Karpas-422 (cell line): Measurements from ENCODE around the gene FAM83F. TPM values are rescaled to one million over a fixed set of nuclear protein-coding genes. Genes with fewer than 3 reads are reported as not detected.

ENCODE experiments used
- DNase-seq: peaks from one replicate; pipeline ENCODE4 v3.0.0-alpha.2; 2015
- H2AFZ ChIP-seq: fragments of 200-600 bp; sonication (generic); 2 replicates; pipeline ENCODE4 v1.6.1; 2014; ENCODE audit warnings: antibody characterized with exemption, low read length, mixed read lengths
- H3K27ac ChIP-seq: fragments of 200-600 bp; sonication (generic); 2 replicates; pipeline ENCODE4 v1.5.1; 2014; ENCODE audit warnings: mild to moderate bottlenecking, low read length, moderate library complexity
- H3K27me3 ChIP-seq: fragments of 200-600 bp; sonication (generic); 2 replicates; pipeline ENCODE4 v1.6.1; 2014; ENCODE audit warnings: low read length, mixed read lengths
- H3K36me3 ChIP-seq: fragments of 200-600 bp; sonication (generic); 2 replicates; pipeline ENCODE4 v1.6.1; 2014; ENCODE audit warnings: low read length, mixed read lengths; ENCODE audit not compliant: insufficient read depth
- H3K4me1 ChIP-seq: fragments of 200-600 bp; sonication (generic); 2 replicates; pipeline ENCODE4 v1.6.1; 2014; ENCODE audit warnings: mild to moderate bottlenecking, low read length, mixed read lengths
- H3K4me2 ChIP-seq: fragments of 200-600 bp; sonication (generic); 2 replicates; pipeline ENCODE4 v1.6.1; 2014; ENCODE audit warnings: low read length, low read depth, mild to moderate bottlenecking; ENCODE audit not compliant: poor library complexity, severe bottlenecking
- H3K4me3 ChIP-seq: fragments of 200-600 bp; sonication (generic); 2 replicates; pipeline ENCODE4 v1.5.1; 2014; ENCODE audit warnings: mild to moderate bottlenecking, antibody characterized with exemption, low read length, mixed read lengths
- H3K79me2 ChIP-seq: fragments of 200-600 bp; sonication (generic); 2 replicates; pipeline ENCODE4 v1.6.1; 2014; ENCODE audit warnings: mild to moderate bottlenecking, low read length, mixed read lengths
- H3K9ac ChIP-seq: fragments of 200-600 bp; sonication (generic); 2 replicates; pipeline ENCODE4 v1.6.0; 2014; ENCODE audit warnings: low read length
- H3K9me2 ChIP-seq: fragments of 200-600 bp; sonication (generic), shearing (Covaris generic); replicated peaks from 2 replicates; pipeline ENCODE4 v1.6.0; 2014; ENCODE audit warnings: mild to moderate bottlenecking, low read length, moderate library complexity; ENCODE audit not compliant: insufficient read depth
- H3K9me3 ChIP-seq: fragments of 300-700, 200-600 bp; sonication (generic); 2 replicates; pipeline ENCODE4 v1.6.1; 2014; ENCODE audit warnings: low read length, mixed read lengths
- H4K20me1 ChIP-seq: fragments of 200-600 bp; sonication (generic); 2 replicates; pipeline ENCODE4 v1.6.1; 2014; ENCODE audit warnings: mild to moderate bottlenecking, antibody characterized with exemption, low read length, low read depth; ENCODE audit not compliant: insufficient read depth
- total RNA-seq: library from RNA; depleted of rRNA; stranded (reverse); fragments of >200 nt; shearing (Covaris generic); gene quantifications from 2 replicates; pipeline ENCODE4 v1.2.3, GENCODE V29; 2014; ENCODE audit warnings: low replicate concordance

FAM83F gene
- total RNA-seq, 1 experiment from 2014 or later, result 0.07 TPM

DNA sequence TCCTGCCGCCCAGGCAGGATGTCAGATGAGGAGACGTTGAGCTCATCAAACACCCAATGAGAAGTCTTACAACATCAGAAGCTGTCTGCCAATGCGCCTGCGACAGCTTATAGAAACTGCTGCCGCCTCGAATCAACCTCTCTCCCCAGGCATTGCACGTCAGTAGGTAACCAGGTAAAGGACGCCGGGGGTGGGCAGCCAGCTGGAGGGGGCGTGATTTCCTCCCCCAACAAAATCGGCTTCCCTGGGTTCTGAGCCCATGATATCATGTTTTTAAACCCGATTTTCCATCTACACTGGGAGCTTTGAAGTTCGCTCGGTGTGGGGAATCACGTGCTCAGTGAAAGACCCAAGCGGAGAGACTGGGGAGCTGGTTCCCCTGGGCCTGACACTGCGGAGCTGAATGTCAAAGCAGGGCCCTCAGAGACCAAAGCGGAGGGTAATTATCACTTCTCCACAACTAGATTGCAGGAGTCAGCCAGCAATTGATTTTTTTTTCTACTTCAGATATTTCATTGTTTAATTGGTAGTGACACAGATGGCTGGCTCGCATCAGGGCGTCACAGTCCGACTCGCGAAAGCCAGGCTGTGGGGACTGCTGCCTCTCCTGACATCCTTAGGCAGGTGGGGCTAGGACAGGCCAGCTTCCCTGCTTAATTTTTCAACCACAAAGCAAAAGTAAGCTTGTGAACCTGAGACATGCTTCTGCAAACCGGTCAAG lies 15.4 kb downstream of the FAM83F start:
- Histone ChIP-seq H3K4me1 (no peaks in the 10 kb centered on the region), H3K27me3 (no peaks in the 10 kb centered on the region), H3K4me3 (no peak overlapping the region), H3K27ac (no peak overlapping the region), H4K20me1 (no peaks in the 10 kb centered on the region), H3K9me2 (no peaks in the 10 kb centered on the region), H2AFZ (no peak overlapping the region), H3K9me3 (no peaks in the 10 kb centered on the region), H3K79me2 (no peaks in the 10 kb centered on the region), H3K4me2 (no peak overlapping the region), H3K9ac (no peak overlapping the region), H3K36me3 (no peaks in the 10 kb centered on the region)
- no peak for DNase-seq

DNA sequence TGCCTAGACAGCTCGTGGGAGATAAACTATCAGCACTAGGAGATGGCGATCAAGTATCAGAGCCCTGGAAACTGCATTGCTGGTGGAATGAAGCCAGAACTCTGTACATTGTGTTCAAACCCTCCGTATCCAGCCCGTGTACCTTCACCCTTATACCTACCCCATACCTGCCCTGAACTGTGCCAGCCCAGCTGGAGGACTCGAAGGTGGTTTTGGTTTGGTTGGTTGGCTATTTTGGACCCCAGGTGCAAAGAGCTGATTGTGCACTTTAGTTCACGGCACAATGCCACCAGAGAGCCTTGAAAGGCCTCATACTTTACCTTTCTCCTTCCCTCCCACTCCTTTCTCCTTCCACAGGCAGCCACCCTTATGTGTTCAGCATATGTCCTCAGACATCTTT lies 16.0 kb downstream of the FAM83F start:
- no peaks in the 10 kb centered on the region for H3K9me3 ChIP-seq
- no peaks in the 10 kb centered on the region for H3K9me2 ChIP-seq
- H3K4me2 ChIP-seq, result no peak overlapping the region
- H3K4me3 ChIP-seq, result no peak overlapping the region
- H3K4me1 ChIP-seq, result no peaks in the 10 kb centered on the region
- H3K36me3 ChIP-seq, result no peaks in the 10 kb centered on the region
- no peaks in the 10 kb centered on the region for H3K27me3 ChIP-seq
- H4K20me1 ChIP-seq, result no peaks in the 10 kb centered on the region
- H3K27ac ChIP-seq, result no peak overlapping the region
- H3K79me2 ChIP-seq, result no peaks in the 10 kb centered on the region
- DNase-seq, result no peak
- H3K9ac ChIP-seq, result no peak overlapping the region
- H2AFZ ChIP-seq, result no peak overlapping the region

DNA sequence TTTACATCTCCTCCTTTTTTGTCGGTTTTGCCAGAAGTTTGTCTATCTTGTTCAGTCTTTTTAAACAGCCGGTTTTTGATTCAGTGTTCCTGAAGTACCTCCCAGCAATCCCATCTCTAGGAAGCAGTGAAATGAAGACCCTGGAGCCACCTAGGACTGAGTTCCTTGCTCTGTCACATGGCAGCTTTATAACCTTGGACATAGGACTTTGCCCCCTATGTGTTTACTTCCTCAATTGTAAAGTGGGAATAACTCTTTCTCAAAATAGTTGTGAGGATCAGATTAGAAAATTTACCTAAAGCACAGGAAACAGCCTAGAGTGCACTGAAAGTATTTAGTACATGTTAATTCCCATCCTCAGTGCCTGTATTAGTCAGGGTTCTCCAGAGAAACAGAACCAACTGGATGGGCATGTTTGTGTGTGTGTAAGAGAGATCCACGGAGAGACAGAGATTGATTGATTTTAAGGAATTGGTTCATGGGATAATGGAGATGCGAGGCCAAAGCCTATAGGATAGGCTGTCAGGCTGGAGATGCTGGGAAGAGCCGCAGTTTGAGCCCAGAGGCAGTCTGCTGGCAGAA lies 20.0 kb downstream of the FAM83F start:
- Histone ChIP-seq H3K9me2 (no peaks in the 10 kb centered on the region), H3K4me2 (no peak overlapping the region), H2AFZ (no peak overlapping the region), H3K4me3 (no peak overlapping the region), H3K27ac (no peak overlapping the region), H3K79me2 (no peaks in the 10 kb centered on the region), H4K20me1 (no peaks in the 10 kb centered on the region), H3K9ac (no peak overlapping the region), H3K4me1 (no peaks in the 10 kb centered on the region), H3K36me3 (no peaks in the 10 kb centered on the region), H3K27me3 (no peaks in the 10 kb centered on the region), H3K9me3 (no peaks in the 10 kb centered on the region)
- no peak for DNase-seq

DNA sequence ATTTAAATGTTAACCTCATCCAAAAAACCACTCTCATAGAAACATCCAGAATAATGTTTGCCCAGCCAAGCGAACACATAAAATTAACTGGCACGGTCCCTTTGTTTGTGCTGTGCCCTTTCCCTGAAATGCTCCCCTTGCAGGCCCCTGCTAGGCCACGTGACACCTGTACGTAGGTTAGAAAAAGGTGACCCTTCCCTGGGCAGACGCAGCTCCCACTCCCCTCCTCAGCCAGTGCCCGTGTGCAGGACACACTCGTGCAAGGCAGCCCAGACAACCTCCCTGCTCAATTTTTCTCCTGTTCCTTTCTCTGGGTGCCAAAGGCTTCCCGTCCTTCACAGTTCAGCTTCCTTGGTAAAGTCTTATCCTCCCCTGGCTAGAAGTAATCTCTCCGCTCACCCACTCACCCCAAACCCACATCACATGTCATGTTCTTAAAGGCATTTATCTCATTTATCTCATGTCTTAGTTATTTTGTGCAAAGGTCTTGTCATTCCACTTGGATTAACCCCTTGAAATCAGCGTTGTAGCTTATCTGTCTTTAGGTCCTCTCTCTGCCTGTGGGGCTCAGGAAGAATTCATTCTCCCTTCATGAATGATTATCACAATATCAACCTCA lies 20.7 kb downstream of the FAM83F start:
- no peaks in the 10 kb centered on the region for H4K20me1 ChIP-seq
- H3K79me2 ChIP-seq, result no peaks in the 10 kb centered on the region
- no peak overlapping the region for H3K4me3 ChIP-seq
- H3K27me3 ChIP-seq, result no peaks in the 10 kb centered on the region
- H3K4me2 ChIP-seq, result no peak overlapping the region
- no peaks in the 10 kb centered on the region for H3K36me3 ChIP-seq
- no peak overlapping the region for H3K9ac ChIP-seq
- no peak overlapping the region for H3K27ac ChIP-seq
- H2AFZ ChIP-seq, result no peak overlapping the region
- no peaks in the 10 kb centered on the region for H3K9me2 ChIP-seq
- no peaks in the 10 kb centered on the region for H3K4me1 ChIP-seq
- no peak for DNase-seq
- H3K9me3 ChIP-seq, result no peaks in the 10 kb centered on the region

DNA sequence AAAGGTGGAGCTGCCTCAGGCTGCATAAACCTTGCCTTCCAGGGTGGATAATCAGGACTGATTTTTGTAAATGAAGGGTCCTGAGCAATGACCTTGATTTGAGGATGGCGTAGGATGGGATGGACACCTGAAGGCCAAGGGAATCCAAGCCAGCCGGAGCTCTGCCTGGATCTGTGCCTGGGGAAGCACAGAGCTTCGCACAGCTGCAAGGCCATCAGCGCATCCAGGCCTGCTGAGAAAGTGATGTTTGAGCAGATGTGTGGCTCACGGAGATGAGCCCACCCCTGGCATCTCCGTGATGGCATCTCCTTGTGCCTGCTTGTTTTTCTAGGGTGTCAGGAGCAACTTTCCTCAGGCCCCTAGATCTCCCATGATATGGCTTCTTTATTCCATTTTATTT lies 23.3 kb downstream of the FAM83F start:
- Histone ChIP-seq H3K27ac (no peak overlapping the region), H3K27me3 (no peaks in the 10 kb centered on the region), H2AFZ (no peak overlapping the region), H3K79me2 (no peaks in the 10 kb centered on the region), H4K20me1 (no peaks in the 10 kb centered on the region), H3K36me3 (no peaks in the 10 kb centered on the region), H3K9me3 (no peaks in the 10 kb centered on the region), H3K4me3 (no peak overlapping the region), H3K4me2 (no peak overlapping the region), H3K9ac (no peak overlapping the region), H3K4me1 (no peaks in the 10 kb centered on the region), H3K9me2 (no peaks in the 10 kb centered on the region)
- no peak for DNase-seq

DNA sequence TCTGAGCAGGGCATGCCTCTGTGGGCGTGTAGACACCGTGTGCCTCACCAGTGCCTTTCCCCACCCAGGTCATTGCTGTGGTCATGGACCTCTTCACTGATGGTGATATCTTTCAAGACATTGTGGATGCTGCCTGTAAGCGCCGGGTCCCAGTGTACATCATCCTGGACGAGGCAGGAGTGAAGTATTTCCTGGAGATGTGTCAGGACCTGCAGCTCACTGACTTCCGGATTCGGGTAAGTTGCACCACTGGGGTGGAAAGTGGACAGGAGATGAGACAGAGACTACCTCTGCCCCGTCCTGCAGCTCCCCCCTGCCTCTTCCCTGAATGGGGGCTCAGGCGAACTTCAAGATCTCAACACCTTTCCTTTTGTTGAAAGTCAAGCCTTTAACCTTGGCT lies 24.3 kb downstream of the FAM83F start:
- Histone ChIP-seq H4K20me1 (no peaks in the 10 kb centered on the region), H3K27me3 (no peaks in the 10 kb centered on the region), H3K9ac (no peak overlapping the region), H3K27ac (no peak overlapping the region), H3K79me2 (no peaks in the 10 kb centered on the region), H3K4me1 (peaks cover 5% of the 10 kb centered on the region), H3K4me3 (no peak overlapping the region), H3K4me2 (no peak overlapping the region), H2AFZ (no peak overlapping the region), H3K9me3 (no peaks in the 10 kb centered on the region), H3K36me3 (no peaks in the 10 kb centered on the region), H3K9me2 (no peaks in the 10 kb centered on the region)
- no peak for DNase-seq

DNA sequence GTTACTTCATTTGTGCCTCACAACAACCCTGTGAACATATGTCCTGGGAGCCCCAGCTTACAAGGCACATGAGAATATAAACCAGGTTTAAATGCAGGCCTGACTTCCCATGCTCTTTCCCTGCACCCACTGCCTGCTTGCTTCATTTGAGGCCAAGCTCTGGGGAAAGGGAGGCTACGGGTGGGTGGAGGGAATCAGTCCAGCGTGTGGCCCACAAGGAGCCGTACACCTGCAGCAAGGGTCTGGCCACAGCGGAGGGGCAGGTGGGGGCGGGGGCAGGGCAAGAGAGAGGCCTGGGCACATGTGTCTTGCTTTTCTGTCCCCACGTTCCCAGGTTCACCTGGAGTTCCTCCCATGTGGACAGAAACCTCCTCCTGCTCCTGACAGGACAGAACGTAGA lies 26.2 kb downstream of the FAM83F start:
- Histone ChIP-seq H3K9ac (no peak overlapping the region), H2AFZ (no peak overlapping the region), H3K9me3 (no peaks in the 10 kb centered on the region), H3K36me3 (no peaks in the 10 kb centered on the region), H4K20me1 (no peaks in the 10 kb centered on the region), H3K27me3 (no peaks in the 10 kb centered on the region), H3K9me2 (no peaks in the 10 kb centered on the region), H3K79me2 (no peaks in the 10 kb centered on the region), H3K27ac (no peak overlapping the region), H3K4me1 (peaks cover 24% of the 10 kb centered on the region), H3K4me2 (no peak overlapping the region), H3K4me3 (no peak overlapping the region)
- DNase-seq, result no peak

DNA sequence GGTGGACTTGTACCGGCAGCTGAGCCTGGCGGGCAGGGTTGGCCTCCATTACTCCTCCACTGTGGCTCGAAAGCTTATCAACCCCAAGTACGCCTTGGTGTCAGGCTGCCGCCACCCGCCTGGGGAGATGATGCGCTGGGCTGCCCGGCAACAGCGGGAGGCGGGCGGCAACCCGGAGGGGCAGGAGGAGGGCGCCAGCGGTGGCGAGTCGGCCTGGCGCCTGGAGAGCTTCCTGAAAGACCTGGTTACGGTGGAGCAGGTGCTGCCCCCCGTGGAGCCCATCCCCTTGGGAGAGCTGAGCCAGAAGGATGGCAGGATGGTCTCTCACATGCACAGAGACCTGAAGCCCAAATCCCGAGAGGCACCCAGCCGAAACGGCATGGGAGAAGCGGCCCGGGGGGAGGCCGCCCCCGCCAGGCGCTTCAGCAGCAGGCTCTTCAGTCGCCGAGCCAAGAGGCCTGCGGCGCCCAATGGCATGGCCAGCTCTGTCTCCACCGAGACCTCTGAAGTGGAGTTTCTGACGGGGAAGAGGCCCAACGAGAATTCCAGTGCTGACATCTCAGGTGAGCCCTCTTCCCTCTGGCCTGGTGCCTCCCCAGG lies 26.7 kb downstream of the FAM83F start:
- Histone ChIP-seq H3K4me3 (no peak overlapping the region), H3K36me3 (no peaks in the 10 kb centered on the region), H3K4me1 (peaks cover 29% of the 10 kb centered on the region), H3K4me2 (no peak overlapping the region), H3K9me3 (no peaks in the 10 kb centered on the region), H4K20me1 (no peaks in the 10 kb centered on the region), H3K27me3 (no peaks in the 10 kb centered on the region), H3K27ac (no peak overlapping the region), H3K79me2 (no peaks in the 10 kb centered on the region), H3K9me2 (no peaks in the 10 kb centered on the region), H2AFZ (no peak overlapping the region), H3K9ac (no peak overlapping the region)
- no peak for DNase-seq
